GM12864 (cell line): ENCODE measurements around the gene HLA-A.

ENCODE experiments used
- DNase-seq: peaks from one replicate; pipeline ENCODE4 v3.0.0-alpha.2; 2011; ENCODE audit warnings: low read depth
- H3K4me3 ChIP-seq: 2 replicates; pipeline ENCODE4 v1.5.1; 2011; ENCODE audit warnings: mild to moderate bottlenecking, low read depth, low read length, control low read depth
- TF ChIP-seq, protein P1 (sequence below): IDR thresholded peaks from 2 replicates; pipeline ENCODE4 v1.5.1; 2011; ENCODE audit warnings: low read depth, mild to moderate bottlenecking, moderate library complexity, low read length, control low read depth, inconsistent platforms; ENCODE audit errors: missing control alignments

Gene HLA-A

DNA sequence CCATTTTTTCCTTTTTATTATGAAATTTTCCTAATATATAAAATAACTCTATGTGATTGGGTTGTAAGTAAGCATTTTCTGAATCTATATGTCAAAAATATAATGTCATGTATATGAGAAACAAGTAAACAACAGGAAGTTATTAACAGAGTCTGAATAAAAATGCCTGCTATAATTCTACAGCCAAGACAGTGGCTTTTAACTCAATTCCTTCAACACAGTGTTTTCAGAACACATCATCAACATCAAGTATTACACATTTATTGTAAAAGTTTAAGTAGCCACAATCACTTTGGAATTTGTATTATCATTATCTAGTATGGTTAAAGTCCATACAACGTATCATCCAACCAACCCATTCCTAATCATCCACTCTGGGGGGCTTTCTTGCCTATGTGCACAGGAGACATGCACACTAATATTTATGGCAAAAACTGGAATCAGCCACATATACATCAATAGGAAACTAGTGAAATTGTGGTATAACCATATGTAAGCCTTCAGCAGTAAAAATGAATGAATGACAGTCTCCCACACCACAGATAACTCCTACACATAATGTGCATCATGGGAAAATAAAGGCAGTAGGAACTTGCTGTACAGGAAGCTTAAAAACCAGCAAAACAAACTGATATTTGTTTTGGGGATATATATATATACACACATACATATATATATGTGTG lies 6.9 kb upstream of the HLA-A start:
- no peak overlapping the region for H3K4me3 ChIP-seq
- TF ChIP-seq, protein P1, sequence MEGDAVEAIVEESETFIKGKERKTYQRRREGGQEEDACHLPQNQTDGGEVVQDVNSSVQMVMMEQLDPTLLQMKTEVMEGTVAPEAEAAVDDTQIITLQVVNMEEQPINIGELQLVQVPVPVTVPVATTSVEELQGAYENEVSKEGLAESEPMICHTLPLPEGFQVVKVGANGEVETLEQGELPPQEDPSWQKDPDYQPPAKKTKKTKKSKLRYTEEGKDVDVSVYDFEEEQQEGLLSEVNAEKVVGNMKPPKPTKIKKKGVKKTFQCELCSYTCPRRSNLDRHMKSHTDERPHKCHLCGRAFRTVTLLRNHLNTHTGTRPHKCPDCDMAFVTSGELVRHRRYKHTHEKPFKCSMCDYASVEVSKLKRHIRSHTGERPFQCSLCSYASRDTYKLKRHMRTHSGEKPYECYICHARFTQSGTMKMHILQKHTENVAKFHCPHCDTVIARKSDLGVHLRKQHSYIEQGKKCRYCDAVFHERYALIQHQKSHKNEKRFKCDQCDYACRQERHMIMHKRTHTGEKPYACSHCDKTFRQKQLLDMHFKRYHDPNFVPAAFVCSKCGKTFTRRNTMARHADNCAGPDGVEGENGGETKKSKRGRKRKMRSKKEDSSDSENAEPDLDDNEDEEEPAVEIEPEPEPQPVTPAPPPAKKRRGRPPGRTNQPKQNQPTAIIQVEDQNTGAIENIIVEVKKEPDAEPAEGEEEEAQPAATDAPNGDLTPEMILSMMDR: no peak
- no peak for DNase-seq

DNA sequence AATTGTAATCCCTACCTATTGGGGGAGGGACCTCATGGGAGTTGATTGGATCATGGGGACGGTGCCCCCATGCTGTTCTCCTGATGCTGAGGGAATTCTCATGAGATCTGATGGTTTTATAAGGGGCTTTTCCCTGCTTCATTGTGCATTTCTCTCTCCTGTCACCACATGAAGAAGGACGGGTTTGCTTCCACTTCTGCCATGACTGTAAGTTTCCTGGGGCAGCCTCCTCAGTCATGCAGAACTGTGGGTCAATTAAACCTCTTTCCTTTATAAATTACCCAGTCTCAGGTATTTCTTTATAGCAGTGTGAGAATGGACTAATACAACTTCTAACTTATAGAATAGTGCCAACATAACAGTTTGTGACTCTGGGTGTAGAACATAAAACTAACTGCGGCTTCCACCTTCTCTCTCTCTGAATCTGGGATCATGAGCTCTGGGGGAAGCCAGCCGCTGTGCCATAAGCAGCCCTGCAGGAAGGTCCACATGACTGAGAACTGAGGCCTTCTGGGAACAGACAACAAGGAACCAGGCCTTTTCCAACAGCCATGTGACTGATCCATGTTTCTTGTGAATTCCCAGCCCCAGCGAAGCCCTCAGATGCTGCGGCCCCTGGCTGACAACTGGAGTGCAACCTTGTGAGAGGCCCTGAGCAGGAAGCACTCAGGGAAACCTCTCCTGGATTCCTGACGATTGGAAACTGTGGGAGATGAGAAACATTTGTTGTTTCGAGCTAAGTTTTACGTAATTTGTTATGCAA lies 3.4 kb upstream of the HLA-A start:
- no peak overlapping the region for H3K4me3 ChIP-seq
- TF ChIP-seq, protein P1: no peak
- DNase-seq: no peak

DNA sequence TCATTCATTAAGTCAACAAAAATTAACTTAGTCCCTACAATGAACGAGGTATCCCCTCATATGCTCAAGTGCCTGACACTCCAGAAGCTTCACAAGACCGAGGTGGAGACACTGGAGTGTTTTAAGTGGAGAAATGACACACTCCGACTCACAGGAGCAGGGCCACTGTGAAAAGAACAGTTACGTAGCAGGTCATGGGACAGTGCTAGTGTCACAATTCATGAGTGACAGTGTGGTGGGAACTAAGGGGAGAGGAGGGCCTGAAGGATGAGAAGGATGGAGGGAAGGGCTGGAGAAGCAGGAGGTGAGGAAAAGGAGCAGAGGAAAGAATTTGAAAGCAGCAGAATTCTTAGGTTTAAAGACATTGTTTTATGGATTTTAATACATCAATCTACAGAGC lies 1.3 kb upstream of the HLA-A start:
- no peak for DNase-seq
- no peak overlapping the region for H3K4me3 ChIP-seq
- TF ChIP-seq, protein P1: no peak

DNA sequence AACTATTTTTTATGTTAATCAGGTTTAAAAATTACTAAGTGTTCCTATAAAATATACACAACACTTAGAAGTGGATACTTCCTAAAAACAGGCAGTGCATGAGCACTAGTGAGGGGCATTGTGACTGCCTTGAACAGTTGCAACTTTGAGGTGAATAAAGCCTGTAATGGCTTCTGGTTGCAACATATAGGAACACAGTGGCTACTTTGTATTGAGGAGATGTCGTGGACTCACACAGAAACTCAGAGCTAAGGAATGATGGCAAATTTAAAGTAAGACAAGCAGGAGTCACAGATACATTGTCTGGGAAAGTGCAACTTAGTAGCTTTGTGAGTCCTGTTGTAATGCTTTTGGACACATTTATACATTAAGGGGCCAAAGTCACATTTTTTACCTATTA lies 861 bp upstream of the HLA-A start:
- DNase-seq: no peak
- peak overlapping the region; percentile 88 for H3K4me3 ChIP-seq
- TF ChIP-seq, protein P1: no peak

DNA sequence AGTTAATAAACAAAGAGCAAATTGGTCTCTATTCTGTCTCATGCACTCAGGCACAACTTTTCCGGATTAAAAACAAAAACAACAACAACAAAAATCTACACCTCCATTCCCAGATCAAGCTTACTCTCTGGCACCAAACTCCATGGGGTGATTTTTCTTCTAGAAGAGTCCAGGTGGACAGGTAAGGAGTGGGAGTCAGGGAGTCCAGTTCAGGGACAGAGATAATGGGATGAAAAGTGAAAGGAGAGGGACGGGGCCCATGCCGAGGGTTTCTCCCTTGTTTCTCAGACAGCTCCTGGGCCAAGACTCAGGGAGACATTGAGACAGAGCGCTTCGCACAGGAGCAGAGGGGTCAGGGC lies 437 bp upstream of the HLA-A start:
- H3K4me3 ChIP-seq: peak overlapping the region; percentile 88
- no peak for DNase-seq
- TF ChIP-seq, protein P1: no peak

DNA sequence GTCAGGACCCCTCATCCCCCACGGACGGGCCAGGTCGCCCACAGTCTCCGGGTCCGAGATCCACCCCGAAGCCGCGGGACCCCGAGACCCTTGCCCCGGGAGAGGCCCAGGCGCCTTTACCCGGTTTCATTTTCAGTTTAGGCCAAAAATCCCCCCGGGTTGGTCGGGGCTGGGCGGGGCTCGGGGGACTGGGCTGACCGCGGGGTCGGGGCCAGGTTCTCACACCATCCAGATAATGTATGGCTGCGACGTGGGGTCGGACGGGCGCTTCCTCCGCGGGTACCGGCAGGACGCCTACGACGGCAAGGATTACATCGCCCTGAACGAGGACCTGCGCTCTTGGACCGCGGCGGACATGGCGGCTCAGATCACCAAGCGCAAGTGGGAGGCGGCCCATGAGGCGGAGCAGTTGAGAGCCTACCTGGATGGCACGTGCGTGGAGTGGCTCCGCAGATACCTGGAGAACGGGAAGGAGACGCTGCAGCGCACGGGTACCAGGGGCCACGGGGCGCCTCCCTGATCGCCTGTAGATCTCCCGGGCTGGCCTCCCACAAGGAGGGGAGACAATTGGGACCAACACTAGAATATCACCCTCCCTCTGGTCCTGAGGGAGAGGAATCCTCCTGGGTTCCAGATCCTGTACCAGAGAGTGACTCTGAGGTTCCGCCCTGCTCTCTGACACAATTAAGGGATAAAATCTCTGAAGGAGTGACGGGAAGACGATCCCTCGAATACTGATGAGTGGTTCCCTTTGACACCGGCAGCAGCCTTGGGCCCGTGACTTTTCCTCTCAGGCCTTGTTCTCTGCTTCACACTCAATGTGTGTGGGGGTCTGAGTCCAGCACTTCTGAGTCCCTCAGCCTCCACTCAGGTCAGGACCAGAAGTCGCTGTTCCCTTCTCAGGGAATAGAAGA lies 978 bp downstream of the HLA-A start:
- DNase-seq: no peak
- H3K4me3 ChIP-seq: peak overlapping the region; percentile 88

More for the DNA sequence above, 978 bp downstream of the HLA-A start:
- TF ChIP-seq, protein P1: no peak
